ENCODE results near the gene ZMAT2.
"Not testable (repeated sequence)": the region's sequence is repeated elsewhere in the genome, so short reads cannot be mapped to it uniquely, and the experiment has no call there.

DNA sequence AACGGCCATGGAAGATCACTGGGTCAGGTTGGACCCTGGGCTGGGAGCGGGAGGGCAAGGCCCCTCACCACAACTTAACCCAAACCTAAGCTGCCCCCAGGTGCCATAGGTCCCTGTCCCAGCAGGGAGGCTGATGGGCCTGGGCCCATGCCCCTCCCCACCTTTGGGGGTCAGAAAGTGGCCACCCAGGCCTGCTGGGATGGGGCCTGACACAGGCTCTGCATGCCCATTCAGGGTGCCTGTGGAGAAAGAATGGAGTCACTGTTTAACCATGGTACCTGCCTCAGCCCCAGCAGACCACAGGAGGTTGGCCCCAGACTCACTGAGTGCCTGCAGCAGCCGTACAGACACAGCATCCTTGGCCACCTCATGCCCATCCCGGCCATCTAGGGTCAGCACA, 29.2 kb upstream of the ZMAT2 start:
- TF ChIP-seq RAD21 (conservative IDR thresholded peaks at IDR 0.05 in 1 of 2, IDR thresholded peaks at IDR 0.05 in 1 of 2); MAFK (IDR thresholded peaks at IDR 0.05; ENCODE audit: partially characterized antibody); ZSCAN20 (CRISPR knock-in tag; IDR thresholded peaks at IDR 0.05); KDM1A (IDR thresholded peaks at IDR 0.05; ENCODE audit: low read depth); POLR2A (IDR thresholded peaks at IDR 0.05; ENCODE audit: low read length); ZC3H11A (IDR thresholded peaks at IDR 0.05); NFE2L2 (conservative IDR thresholded peaks at IDR 0.05; ENCODE audit: low read length): not testable (repeated sequence)
- TF ChIP-seq, protein P1, sequence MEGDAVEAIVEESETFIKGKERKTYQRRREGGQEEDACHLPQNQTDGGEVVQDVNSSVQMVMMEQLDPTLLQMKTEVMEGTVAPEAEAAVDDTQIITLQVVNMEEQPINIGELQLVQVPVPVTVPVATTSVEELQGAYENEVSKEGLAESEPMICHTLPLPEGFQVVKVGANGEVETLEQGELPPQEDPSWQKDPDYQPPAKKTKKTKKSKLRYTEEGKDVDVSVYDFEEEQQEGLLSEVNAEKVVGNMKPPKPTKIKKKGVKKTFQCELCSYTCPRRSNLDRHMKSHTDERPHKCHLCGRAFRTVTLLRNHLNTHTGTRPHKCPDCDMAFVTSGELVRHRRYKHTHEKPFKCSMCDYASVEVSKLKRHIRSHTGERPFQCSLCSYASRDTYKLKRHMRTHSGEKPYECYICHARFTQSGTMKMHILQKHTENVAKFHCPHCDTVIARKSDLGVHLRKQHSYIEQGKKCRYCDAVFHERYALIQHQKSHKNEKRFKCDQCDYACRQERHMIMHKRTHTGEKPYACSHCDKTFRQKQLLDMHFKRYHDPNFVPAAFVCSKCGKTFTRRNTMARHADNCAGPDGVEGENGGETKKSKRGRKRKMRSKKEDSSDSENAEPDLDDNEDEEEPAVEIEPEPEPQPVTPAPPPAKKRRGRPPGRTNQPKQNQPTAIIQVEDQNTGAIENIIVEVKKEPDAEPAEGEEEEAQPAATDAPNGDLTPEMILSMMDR (IDR thresholded peaks at IDR 0.05), result not testable (repeated sequence)
- TF ChIP-seq, protein P2, sequence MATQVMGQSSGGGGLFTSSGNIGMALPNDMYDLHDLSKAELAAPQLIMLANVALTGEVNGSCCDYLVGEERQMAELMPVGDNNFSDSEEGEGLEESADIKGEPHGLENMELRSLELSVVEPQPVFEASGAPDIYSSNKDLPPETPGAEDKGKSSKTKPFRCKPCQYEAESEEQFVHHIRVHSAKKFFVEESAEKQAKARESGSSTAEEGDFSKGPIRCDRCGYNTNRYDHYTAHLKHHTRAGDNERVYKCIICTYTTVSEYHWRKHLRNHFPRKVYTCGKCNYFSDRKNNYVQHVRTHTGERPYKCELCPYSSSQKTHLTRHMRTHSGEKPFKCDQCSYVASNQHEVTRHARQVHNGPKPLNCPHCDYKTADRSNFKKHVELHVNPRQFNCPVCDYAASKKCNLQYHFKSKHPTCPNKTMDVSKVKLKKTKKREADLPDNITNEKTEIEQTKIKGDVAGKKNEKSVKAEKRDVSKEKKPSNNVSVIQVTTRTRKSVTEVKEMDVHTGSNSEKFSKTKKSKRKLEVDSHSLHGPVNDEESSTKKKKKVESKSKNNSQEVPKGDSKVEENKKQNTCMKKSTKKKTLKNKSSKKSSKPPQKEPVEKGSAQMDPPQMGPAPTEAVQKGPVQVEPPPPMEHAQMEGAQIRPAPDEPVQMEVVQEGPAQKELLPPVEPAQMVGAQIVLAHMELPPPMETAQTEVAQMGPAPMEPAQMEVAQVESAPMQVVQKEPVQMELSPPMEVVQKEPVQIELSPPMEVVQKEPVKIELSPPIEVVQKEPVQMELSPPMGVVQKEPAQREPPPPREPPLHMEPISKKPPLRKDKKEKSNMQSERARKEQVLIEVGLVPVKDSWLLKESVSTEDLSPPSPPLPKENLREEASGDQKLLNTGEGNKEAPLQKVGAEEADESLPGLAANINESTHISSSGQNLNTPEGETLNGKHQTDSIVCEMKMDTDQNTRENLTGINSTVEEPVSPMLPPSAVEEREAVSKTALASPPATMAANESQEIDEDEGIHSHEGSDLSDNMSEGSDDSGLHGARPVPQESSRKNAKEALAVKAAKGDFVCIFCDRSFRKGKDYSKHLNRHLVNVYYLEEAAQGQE (IDR thresholded peaks at IDR 0.05), result not testable (repeated sequence)
- TF ChIP-seq, protein P3, sequence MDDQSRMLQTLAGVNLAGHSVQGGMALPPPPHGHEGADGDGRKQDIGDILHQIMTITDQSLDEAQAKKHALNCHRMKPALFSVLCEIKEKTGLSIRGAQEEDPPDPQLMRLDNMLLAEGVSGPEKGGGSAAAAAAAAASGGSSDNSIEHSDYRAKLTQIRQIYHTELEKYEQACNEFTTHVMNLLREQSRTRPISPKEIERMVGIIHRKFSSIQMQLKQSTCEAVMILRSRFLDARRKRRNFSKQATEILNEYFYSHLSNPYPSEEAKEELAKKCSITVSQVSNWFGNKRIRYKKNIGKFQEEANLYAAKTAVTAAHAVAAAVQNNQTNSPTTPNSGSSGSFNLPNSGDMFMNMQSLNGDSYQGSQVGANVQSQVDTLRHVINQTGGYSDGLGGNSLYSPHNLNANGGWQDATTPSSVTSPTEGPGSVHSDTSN (IDR thresholded peaks at IDR 0.05), result not testable (repeated sequence)

Measured in A549 (cell line).